Hindlimb muscle (tissue), 1 donor: ENCODE measurements around the gene GRIN2D. TPM values are rescaled to one million over a fixed set of nuclear protein-coding genes. Genes with fewer than 3 reads are reported as not detected.

ENCODE experiments used
- DNase-seq: peaks from one replicate; pipeline ENCODE4 v3.0.0-alpha.2; 2013
- polyA plus RNA-seq: library from polyadenylated mRNA; unstranded; fragments of 120-200 nt; gene quantifications from one replicate; pipeline ENCODE4 v1.2.1, GENCODE V29; 2013; ENCODE audit not compliant: insufficient read length

GRIN2D gene
- 2.5 TPM for polyA plus RNA-seq

- peak; percentile 28 for DNase-seq
Measured at GRCh38 chr19:48393559-48394330, at the start of gene GRIN2D. TSS of gene GRIN2D (plus strand) at chr19:48393668. CDS start at chr19:48398393, 4,725 bp downstream.

GRCh38 chr19:48344892-48345291, 48.6 kb upstream of the GRIN2D start:
- DNase-seq: no peak

DNA sequence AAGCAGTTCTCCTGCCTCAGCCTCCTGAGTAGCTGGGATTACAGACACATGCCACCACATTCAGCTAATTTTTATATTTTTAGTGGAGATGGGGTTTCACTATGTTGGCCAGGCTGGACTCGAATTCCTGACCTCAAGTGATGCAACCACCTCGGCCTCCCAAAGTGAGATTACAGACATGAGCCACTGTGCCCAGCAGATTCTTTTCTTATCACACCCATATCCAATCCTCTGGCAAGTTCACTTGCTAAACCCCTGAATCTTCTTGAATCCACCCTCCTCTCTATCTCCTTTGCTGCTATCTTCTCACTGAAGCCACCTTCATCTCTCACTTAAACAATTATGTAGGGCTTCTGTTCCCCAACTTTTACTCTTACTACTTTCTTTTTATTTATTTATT, 47.3 kb upstream of the GRIN2D start:
- no peak for DNase-seq

DNA sequence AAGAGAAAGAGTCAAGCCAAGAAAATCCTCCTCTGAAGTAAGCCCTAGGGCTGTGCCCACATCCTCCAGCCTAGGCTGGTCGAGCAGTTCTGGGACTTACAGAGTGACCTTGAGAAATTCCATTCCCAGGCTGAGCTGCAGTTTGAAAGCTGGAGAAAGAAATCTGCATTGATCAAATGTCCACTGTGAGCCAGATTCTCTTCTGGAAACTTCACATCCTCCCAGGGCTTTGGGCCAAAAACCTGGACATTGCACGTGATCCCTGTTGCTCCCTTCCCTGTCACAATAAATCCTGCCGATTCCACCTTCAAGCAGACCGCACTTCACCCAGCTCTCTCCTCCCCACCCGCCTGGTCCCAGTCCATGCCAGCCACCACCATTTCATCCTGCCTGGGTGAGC, 45.4 kb upstream of the GRIN2D start:
- peak; percentile 48 for DNase-seq

- no peak for DNase-seq
Measured at GRCh38 chr19:48348737-48349136, 44.7 kb upstream of the GRIN2D start.

DNA sequence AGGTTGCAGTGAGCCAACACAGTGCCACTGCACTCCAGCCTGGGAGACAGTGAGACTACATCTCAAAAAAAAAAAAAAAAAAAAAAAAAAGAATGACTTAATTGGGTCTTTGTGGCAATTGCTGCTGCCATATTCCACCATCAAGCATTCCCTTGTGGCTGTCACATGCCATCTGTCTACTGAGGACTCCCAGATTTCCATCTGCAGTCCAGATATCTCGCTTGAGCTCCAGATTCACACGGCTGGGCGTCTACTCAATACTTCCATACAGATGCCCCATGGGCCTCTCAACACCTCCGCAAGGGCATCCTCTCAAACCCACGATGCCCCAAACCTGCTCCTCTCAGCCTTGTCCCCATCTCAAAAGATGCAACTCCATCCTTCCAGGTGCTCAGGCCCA, 42.6 kb upstream of the GRIN2D start:
- no peak for DNase-seq

DNA sequence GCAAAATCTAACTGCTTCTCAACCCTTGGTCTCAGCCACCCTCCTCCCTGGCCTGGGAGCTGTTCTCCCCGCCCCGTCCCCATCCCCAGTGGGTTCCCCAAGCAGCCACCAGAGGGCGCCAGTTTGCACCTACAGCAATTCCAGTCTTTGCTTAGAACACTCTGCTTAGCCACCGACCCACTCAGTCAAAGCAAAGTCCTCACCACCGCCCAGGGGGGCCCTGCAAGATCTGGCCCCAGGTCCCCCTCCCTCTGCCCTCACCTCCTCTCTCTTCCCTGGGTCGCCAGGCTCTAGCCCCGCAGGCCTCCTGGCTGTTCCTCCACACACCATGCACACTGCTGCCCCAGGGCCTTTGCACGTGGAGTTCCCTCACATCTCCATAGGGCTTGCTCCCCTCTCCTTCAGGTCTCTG, 42.1 kb upstream of the GRIN2D start:
- peak; percentile 26 for DNase-seq

GRCh38 chr19:48353677-48354076, 39.8 kb upstream of the GRIN2D start:
- DNase-seq: no peak

DNA sequence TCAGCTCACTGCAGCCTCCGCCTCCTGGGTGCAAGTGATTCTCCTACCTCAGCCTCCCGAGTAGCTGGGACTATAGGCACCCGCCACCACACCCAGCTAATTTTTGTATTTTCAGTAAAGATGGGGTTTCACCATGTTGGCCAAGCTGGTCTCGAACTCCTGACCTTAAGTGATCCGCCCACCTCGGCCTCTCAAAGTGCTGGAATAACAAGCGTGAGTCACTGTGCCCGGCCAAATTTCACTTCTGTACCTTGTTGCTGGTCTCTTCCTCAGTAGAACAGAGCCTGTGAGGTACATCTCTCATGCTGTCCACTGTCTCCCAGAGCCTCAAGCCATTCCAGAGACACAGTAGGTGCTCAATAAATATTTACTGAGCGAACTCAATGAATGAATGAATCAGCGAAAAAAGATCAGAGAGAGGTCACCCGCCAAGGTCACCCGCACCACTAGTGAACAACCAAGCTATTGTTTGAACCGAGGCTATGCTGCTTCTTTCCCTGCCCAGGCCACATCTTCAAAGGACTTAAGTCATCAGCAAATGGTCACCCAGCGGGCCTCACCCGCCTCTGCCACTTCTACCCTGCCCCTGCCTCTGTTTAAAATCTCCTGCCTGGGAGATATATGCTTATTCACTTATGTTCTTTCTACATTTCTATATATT, 39.0 kb upstream of the GRIN2D start:
- no peak for DNase-seq

DNA sequence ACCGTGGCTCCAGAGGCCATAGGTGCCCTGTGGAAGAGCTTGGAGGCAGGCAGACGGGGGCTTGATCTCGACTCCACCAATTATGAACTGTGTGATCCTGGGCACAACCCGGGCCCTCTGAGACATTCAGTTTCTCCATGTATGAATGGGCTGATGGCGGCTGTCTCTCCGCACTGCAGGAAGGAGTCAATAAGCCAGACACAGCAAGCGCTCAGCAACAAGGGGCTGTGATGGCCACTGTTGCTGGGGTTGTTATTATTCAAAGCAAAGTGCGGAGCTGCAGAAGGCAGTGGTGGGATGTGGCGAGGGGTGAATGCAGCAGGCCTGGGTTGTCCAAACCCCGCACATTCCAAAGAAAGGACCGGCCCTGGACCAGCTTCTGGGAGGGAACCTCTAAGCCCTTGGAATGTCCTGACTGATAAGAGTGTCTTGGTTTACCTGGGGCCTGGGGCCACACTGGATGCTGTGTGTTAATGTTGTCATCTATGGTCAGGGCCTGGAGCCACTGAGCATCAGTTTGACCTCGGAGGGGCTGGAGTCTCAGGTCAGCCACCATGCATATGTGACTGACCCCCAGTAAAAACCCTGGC, 38.0 kb upstream of the GRIN2D start:
- DNase-seq: no peak

DNA sequence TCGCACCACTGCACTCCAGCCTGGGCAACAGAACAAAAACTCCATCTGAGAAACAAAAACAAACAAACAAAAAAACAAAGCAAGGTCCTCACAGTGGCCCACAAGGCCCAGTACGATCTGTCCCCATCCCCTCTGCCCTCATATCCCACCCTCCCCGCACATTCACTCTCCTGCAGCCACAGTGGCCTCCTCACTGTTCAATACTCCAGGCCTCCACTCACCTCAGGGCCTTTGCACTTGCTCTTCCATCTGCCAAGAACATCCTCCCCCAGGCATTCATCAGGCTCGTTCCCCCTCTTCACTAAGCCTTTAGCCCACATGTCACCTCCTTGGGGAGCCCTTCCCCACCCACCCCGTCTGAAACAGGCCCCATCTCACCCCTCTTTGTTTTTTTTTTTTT, 34.3 kb upstream of the GRIN2D start:
- no peak for DNase-seq

DNA sequence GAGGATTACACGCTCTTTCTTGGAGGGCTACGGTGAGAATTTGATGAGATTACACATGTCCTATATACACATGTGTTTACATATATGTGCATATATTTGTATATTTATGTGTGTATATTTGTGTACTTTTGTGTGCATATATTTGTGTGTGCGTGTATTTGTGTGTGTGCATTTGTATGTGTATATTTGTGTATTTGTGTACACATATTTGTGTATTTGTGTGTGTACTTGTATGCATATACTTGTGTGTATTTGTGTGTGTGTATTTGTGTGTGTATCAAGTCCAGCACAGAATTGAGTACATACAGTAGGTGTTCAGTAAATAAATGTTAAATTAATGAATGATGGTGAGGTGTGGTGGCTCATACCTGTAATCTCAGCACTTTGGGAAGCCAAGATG, 31.6 kb upstream of the GRIN2D start:
- DNase-seq: no peak

DNA sequence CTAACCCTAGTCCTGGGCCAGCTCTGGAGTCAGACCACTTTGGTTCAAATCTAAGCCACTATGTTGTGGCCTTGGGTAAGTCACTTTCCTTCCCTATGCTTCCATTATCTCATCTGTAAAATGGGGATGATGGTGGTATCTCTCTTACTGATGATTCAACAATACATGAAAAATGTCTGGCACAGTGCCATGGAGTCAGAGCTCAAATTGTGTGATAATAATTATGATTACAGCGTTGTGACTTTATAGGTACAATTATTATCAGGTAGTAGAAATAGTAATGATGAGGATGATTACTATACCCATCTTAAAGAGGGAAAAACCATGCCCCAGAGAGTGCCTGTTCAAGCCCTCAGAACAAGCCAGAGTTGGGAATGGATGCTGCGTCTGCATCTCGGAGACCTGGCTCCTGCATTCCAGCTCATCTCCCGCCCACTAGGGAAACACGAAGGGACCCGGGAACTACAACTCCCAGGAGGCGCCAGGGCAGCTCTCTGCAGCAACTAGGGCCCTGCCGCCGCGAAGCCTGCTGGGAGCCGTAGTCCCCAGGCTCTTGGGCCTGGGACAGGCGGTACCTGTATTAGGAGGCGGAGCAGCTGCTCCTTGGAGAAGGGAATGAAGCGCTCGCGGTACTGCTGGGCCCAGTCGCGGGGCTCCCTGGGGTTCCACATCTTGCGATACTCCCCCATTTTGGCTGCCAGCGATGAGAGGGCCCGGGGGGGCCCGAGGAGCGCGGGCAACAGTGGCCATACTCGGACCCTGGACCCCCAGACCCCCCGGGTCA, 30.6 kb upstream of the GRIN2D start:
- peak; percentile 96 for DNase-seq

DNA sequence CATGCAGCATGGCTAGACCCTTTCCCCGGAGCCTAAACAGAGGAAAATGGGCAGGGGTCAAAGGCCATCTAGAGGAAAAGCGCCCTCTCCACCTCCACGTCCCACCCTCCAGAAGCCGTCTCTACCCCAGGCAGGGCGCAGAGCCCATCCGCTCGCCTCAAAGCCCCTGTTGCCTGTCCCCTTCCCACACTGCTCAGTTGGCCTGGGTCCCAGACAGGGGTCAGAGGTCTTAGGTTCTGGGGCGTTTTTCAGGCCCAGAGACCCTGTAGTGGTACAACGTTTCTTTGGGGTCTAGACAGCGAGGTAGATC, 30.0 kb upstream of the GRIN2D start:
- no peak for DNase-seq

DNA sequence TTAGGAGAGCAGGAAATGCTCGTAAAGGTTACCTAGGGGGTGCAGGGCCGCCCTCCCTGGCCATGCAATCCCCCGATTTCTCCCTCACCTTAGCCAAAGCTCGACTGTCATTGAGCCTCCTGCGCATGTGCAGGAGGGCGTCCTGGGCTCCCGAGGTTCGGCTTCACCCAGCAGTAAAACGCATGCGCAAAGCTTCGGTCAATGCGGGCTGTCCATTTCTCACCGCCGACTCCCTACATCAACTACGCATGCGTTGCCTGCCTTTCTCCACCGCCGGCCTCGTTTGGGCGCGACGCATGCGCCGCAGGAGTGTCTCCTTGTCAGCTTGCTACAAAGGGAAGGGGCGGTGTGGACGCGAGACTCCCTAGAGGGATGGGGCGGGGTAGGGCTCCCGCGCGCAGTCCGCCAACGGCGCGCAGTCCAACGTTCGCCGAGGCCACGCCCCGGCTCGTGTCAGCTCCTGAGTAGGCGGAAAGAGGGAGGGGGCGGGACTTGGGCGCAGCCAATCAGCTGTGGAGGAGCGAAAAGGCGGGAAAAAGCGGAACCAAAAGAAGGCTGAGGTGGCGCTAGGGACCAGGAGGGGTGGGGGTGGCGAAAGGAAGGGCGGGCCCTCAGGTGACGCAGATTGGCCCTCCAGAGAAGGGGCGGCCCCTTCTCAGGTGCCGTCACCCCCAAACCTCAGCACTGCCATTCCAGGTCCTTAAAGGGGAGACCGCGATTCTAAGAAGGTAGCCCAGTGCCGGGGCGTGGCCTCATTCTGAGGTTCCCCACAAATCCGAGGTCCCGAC, 29.5 kb upstream of the GRIN2D start, which contains the start of the genes SYNGR4 and TMEM143:
Gene SYNGR4 (plus strand): TSS at position 558 of the 788 bp plus-strand sequence. CDS start 1,476 bp downstream, outside the sequence.
Gene TMEM143 (minus strand): TSS at position 131 of the 788 bp plus-strand sequence. CDS start 20 bp downstream, at position 111.
- DNase-seq: peak; percentile 100

DNA sequence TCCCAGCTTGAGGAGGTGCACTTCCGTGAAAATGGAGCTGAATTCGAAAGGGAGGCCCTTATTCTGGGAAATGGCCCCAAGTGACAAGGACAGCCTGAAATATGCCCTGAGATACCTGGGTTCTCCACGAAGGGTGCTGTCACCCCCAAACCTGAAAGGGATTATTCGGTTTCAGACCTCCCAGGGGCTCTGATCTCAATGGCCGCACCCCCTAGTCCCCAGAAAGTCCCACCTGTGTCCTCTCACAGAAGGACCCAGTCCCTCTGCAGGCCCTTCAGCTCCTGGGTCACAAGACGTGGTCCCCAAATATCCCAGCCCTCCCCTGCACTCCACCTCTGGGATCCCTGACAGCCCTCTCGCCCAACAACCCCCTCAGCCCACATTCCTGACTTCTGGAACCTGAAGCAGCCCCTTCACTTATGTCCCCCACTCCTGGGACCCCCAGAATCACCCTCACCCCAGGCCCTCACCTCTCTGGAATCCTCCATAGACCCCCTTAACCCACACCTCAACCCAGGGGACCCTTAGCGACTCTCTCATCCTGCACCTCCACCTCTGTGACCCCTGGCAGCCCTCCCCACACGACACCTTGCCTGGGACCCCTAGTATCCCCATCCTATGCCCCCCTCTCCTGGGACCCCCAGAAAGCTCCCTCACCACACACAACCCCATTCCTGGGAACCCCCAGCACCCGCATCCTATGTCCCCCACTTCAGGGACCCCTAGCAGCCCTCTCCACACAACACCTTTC, 28.7 kb upstream of the GRIN2D start:
- no peak for DNase-seq

DNA sequence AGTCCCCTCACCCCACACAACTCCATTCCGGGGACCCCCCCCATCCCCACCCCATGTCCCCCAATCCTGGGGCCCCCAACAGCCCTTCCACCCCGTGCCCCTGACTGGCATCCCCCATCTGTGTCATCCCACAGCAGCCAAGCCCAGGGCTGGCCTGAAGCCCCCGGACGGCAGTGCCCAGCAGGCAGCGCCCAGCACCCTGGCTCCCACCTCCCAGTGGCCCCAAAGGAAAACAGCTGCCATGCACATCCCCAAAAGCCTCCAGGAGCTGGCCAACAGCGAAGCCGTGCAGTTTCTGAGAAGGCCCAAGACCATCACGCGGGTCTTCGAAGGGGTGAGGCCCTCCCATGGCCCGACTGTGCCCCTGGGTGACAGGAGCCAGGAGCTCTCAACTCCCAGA, 27.9 kb upstream of the GRIN2D start:
- DNase-seq: no peak

DNA sequence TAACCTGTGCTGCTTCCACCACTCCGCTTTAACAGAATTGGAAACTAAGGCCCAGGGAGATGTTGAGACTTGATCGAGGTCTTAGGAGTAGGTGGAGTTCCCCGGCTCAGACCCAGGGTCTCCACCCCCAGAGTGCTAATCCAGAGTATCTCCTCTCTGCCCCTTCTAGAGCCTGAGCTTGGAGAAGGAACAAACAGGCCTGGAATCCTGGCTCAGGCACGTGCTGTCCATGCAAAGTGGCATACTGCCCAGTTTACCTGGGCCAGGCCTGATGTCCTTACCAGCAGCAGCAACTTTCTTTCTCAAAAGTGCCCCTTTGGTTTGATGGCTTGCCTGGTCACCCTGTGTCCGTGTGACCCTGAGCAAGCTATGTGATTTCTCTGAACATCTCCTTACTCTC, 25.6 kb upstream of the GRIN2D start:
- no peak for DNase-seq

- DNase-seq: no peak
Measured at GRCh38 chr19:48368936-48369335, 24.5 kb upstream of the GRIN2D start.

- no peak for DNase-seq
Measured at GRCh38 chr19:48370955-48371354, 22.5 kb upstream of the GRIN2D start.

DNA sequence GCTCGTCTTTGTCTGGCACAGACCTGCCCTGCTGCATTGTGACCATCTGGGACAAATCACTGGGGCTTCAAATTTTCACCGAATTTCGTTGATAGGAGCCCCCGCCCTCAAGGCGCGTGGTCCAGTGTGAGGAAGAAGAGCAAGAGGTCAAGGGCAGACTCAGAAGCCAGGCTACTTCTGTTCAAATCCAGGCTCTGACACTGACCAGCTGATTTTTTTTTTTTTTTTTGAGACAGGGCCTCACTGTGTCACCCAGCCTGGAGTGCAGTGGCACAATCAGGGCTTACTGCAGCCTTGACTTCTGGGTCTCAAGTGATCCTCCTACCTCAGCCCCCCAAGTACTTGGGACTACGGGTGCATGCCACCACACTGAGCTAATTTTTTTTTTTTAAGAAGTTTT, 22.1 kb upstream of the GRIN2D start:
- DNase-seq: no peak
